ENCODE measurements around the gene DPP8. TPM values are rescaled to one million over a fixed set of nuclear protein-coding genes. Genes with fewer than 3 reads are reported as not detected.

Gene DPP8
- total RNA-seq, 4 donors from 2014 or later: 30.5 to 42.4 (median 41.5) TPM

DNA sequence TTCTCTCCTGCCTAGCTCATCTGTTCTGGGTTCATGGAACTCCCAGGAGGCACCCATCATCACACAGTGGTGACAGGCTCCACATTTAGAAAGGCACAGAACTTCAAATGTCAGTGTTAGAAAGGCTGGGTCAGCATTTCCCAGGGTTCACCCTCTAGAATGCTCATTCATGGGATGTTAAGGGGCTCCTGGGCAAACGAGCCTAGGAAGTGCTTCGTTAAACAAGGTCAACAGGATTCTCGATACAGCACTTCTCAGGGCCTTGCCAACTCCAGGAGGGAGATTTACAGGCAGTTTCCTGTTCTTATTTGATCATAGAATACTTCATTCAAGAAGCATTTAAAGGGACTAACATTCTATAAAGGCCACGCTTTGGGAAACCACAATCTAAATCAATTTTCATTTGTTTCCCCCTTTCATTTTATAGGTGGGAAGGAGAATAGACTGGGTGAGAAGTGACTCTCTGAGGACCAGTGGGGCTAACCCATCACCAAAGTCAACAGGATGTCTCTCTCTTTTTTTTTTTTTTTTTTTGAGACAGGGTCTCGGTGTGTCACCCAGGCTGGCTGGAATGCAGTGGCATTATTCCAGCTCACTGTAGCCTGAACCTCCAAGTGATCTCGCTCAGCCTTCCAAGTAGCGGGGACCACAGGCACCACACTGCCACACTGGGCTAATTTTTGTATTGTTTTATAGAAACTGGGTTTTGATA is 109.0 kb downstream of the DPP8 start:
- H3K27ac ChIP-seq: no peak overlapping the region
- H3K4me1 ChIP-seq: no peaks in the 10 kb centered on the region
- H3K9me3 ChIP-seq: no peaks in the 10 kb centered on the region
- DNase-seq: no peak
- no peaks in the 10 kb centered on the region for H3K36me3 ChIP-seq
- H3K4me3 ChIP-seq: no peak overlapping the region
- H3K27me3 ChIP-seq: no peaks in the 10 kb centered on the region
- TF ChIP-seq POLR2A (IDR thresholded peaks at IDR 0.05): no peak
- TF ChIP-seq, protein P1, sequence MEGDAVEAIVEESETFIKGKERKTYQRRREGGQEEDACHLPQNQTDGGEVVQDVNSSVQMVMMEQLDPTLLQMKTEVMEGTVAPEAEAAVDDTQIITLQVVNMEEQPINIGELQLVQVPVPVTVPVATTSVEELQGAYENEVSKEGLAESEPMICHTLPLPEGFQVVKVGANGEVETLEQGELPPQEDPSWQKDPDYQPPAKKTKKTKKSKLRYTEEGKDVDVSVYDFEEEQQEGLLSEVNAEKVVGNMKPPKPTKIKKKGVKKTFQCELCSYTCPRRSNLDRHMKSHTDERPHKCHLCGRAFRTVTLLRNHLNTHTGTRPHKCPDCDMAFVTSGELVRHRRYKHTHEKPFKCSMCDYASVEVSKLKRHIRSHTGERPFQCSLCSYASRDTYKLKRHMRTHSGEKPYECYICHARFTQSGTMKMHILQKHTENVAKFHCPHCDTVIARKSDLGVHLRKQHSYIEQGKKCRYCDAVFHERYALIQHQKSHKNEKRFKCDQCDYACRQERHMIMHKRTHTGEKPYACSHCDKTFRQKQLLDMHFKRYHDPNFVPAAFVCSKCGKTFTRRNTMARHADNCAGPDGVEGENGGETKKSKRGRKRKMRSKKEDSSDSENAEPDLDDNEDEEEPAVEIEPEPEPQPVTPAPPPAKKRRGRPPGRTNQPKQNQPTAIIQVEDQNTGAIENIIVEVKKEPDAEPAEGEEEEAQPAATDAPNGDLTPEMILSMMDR (IDR thresholded peaks at IDR 0.05): no peak

DNA sequence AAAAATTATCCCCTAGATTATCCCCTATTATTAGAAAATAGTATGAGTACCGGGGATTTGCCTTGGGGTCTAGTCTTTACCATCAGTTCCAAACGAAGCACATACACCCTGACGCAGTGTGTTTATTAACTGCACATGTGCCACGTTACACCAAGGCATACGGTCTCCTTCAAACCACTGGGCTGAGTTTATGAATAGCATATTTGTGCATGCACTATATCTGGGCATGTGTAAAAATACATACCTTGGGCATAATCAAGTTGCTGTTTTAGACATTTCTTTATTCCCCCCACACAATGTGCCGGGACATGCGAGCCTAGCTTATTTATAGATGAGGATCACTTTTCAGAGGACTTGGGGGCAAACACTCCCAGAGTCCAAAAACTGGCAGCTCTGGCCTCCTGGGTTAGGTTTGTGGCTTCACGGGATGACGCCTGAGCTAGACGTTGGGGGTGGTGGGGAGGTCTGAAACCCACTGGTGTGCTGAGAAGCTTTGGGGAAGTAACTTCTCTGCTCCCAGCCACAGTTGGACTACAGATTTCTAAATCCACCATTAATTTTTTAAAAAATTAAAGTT is 111.0 kb downstream of the DPP8 start:
- TF ChIP-seq, protein P1 (IDR thresholded peaks at IDR 0.05): no peak
- TF ChIP-seq POLR2A (IDR thresholded peaks at IDR 0.05): no peak
- Histone ChIP-seq H3K4me1 (no peaks in the 10 kb centered on the region), H3K27ac (no peak overlapping the region), H3K27me3 (no peaks in the 10 kb centered on the region), H3K9me3 (no peaks in the 10 kb centered on the region), H3K36me3 (no peaks in the 10 kb centered on the region), H3K4me3 (no peak overlapping the region)
- no peak for DNase-seq

DNA sequence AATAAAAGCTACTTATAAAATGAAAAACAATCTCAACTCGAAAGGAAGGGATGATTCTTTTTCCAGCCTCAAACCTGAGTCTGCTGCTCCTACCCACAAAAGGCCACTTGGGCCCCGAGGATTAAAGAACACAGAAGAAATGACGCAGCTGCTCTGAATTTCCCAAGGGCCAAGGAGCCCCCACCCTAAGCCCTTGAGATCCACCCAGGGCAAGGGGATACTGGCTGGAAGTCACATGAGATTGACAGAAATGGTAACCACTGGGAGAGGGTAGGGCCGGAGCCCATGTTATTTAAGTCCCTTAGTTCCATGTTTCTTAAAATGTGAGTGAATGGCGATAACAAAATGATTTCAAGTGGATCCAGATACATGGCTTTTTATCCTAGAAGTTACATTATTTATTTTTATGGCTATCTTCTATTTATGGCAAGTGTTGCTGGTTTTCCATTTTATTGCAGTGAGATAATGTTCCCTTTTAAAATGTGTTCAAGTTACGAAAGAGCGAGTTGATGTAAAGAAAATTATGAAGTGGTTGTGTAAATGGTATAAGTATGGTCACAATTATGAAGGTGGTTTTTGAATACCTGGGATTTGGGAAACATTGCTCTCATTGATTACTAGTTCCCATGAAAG is 111.6 kb downstream of the DPP8 start:
- H3K9me3 ChIP-seq: no peaks in the 10 kb centered on the region
- no peaks in the 10 kb centered on the region for H3K27me3 ChIP-seq
- no peaks in the 10 kb centered on the region for H3K36me3 ChIP-seq
- TF ChIP-seq, protein P1 (IDR thresholded peaks at IDR 0.05): no peak
- TF ChIP-seq POLR2A (IDR thresholded peaks at IDR 0.05): no peak
- H3K4me1 ChIP-seq: no peaks in the 10 kb centered on the region
- H3K4me3 ChIP-seq: no peak overlapping the region
- no peak overlapping the region for H3K27ac ChIP-seq
- DNase-seq: no peak

DNA sequence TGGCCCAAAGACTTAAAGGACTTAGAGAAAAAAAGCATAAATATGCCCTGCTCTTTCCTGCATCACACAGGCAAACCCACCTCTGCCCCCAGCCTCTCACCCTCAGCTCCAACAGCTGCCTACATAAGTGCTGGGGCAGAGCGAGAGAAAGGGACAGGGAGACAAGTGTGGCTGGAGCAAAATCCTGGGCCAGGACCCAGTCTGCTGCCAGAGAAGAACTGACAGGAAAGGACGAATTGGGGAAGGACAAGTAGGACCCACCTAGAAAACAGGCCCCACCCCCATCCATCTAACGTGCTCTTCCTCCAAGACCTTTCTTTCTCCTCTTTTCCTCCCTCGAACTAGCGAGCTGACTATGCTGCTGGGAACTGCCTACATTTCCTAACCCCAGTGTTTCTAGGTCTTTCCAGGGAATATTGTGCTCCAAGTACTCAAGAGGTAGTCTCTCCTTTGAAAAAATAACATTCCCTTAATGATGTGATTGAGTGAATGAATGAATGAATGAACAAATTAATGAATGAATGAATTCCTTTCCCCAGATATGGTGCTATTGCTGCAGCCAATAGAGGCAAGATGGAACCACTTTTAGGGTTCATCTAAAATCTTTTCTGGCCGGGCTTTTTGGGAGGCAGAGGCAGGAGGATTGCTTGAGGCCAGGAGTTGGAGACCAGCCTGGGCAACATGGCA is 113.2 kb downstream of the DPP8 start:
- Histone ChIP-seq H3K36me3 (no peaks in the 10 kb centered on the region), H3K27ac (no peak overlapping the region), H3K27me3 (no peaks in the 10 kb centered on the region), H3K4me3 (no peak overlapping the region), H3K9me3 (no peaks in the 10 kb centered on the region), H3K4me1 (no peaks in the 10 kb centered on the region)
- no peak for DNase-seq
- no peak for TF ChIP-seq POLR2A (IDR thresholded peaks at IDR 0.05)
- TF ChIP-seq, protein P1 (IDR thresholded peaks at IDR 0.05): no peak

DNA sequence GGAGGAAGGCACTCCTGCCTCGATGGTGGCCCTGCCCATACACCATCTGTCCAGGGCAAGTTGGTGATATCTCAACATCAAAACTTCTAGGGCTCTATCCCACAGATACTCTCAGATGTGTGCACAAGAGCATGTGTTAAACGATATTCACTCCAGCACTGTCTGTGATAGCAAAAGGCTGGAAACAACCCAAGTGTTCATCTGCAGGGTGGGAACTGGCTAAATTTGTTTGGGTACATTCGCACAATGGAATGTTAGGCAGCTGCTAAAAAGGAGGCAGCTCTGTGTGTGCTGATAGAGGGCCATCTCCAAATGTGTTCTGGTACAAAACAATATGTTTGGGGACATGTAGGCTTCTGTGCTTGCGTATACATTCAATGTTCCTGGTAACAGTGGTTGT is 114.5 kb downstream of the DPP8 start:
- Histone ChIP-seq H3K4me1 (no peaks in the 10 kb centered on the region), H3K27ac (no peak overlapping the region), H3K9me3 (no peaks in the 10 kb centered on the region), H3K4me3 (no peak overlapping the region), H3K27me3 (no peaks in the 10 kb centered on the region), H3K36me3 (no peaks in the 10 kb centered on the region)
- TF ChIP-seq, protein P1 (IDR thresholded peaks at IDR 0.05): no peak
- no peak for TF ChIP-seq POLR2A (IDR thresholded peaks at IDR 0.05)
- no peak for DNase-seq
